Hematopoietic multipotent progenitor cell (in vitro differentiated cells): ENCODE data around the gene CLDND2. TPM values are rescaled to one million over a fixed set of nuclear protein-coding genes. Genes with fewer than 3 reads are reported as not detected.
"Not testable (repeated sequence)": the region's sequence is repeated elsewhere in the genome, so short reads cannot be mapped to it uniquely, and the experiment has no call there.

ENCODE experiments used
- DNase-seq, 3 donors: peaks; one replicate each; pipeline ENCODE4 v3.0.0-alpha.2; 2011 to 2015; ENCODE audit warnings: low read depth in 2 of 3, low spot score in 2 of 3
- total RNA-seq: library from RNA; depleted of rRNA; stranded (reverse); fragments of >200 nt; gene quantifications from one replicate; pipeline ENCODE4 v1.2.3, GENCODE V29; 2012

The CLDND2 gene
- total RNA-seq: not detected

DNA sequence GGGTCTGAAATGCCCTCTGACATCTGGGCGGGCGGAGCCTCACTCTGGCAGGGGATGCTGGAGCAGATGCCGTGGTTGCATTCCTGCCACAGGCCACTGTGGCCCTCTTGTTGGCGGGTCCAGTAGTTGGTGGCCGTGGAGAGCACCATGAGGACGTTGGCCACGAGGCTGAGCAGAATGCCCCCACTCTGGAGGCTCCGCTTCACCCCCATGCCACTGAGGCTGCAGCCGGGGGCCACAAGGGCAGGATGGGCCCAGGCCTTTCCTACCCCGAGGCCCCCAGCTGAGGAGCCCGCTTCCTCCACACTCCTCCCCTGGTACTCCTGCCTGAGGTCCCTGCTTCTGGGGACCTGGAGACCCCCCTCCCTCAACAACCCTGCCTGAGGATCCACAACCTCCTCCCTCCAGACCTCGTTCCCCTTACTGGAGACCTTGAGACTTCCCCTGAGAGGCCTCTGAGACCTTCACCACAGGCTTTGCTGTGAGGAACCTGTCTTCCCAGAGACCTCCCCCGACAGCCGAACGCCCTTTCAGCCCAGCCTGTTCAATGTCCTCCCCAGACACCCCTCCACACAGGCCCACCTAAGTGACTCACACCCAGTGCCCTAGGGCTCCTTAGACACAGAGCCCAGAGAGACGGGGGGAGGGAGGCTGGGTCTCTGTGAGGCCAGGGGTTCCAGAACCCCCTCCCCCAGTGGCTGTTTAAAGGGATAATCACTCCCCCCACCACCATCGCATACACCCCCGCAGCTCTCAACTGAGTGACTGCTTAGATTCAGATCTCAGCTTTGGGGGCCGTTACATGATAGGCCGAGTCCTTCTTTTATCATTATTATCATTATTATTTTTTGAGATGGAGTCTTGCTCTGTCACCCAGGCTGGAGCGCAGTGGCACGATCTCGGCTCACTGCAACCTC, at the start of gene CLDND2:
Gene CLDND2, minus strand, starts transcription at position 638 of the 917 bp plus-strand sequence. Its CDS starts 426 bp downstream, at position 212.
- DNase-seq: peak in 2 of 3 donors; percentile 55 to 59

- DNase-seq: no peak
Observed at GRCh38 chr19:51417810-51418157, 49.0 kb upstream of the CLDND2 start.

DNA sequence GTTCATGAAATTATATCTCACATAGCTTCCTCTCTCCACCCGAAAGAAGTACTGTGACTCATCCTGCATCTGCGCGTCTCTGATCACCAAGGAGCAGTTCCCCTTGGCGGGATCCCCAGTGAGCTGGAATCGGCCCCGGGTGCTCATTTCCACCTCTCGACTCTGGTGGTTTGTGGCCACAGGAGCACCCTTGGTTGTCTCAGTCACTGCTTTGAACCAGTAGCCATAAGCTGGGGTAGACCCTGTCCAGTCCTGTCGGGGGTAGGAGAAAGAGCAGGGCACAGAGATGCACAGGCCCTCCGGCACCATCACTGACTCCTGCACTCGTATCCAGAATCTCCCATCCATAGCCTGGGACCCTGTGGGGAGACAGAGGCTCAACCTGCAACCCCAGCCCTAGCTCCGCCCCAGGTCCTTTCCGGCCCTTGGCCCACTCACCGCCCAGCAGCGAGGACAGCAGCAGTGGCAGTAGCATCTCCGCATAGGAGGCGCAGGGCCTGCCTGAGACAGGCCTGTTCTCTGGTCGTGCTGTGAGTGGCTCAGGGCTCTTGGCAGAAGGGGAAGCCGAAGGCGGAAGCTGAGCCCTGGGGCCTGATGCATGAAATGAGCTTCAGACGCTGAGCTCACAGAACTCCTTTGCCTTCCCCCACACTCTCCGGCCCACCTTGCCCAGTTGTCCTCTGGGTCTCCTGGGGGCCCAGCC, 48.5 kb upstream of the CLDND2 start, which contains the start of gene SIGLEC10:
Gene SIGLEC10, minus strand, starts transcription at position 536 of the 703 bp plus-strand sequence. Its CDS starts 61 bp downstream, at position 475.
- DNase-seq: peak in 2 of 3 donors; percentile 81 to 87

DNA sequence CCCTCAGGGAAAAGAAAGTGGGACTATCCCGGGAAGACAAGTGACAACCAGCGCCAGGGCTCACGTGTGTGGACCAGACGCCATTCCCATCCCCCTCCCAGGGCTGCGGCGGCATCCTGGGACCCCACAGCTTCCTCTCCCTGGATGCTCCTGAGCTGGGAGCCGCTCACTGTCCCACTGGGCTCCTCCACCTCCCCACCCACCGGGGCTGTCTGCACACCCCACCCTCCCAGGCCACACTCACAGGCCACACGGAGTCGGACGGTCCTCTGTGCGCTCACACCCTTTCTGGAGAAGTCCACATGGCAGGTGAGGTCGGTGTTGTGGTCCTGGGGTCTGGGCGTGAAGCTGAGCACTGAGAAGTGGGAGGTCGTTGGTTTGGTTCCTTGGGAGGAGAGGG, 47.6 kb upstream of the CLDND2 start:
- DNase-seq: not testable (repeated sequence)

GRCh38 chr19:51415187-51415586, 46.4 kb upstream of the CLDND2 start:
- DNase-seq: no peak

GRCh38 chr19:51410950-51411748, 42.3 kb upstream of the CLDND2 start:
- no peak for DNase-seq

DNA sequence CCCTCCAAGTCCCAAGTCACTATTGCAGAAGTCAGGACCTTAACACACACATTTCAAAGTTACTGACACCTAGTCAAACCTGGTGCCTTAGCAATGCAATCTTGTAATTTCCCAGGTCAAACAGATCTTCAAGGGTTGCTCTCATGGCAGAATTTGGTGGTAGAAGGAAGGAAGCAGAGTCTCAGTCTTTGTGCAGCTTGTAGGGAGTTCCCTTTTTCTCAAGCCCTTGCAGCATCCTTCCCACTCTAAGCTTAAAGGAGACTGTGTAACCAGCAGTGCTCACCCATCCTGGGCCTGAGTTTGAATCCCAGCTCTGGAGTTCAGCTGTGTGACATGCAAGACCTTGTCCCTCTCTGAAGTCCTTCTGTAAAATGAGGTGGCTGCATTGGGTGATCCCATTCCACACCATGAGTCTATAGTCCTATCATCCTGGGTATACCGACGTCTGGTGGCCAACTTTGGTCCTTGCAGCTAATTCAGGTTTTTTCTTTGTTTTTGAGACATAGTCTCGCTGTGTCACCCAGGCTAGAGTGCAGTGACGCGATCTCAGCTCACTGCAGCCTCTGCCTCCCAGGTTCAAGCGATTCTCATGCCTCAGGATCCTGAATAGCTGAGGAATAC, 38.8 kb upstream of the CLDND2 start:
- DNase-seq: peak in 2 of 3 donors; percentile 57 to 74

GRCh38 chr19:51402117-51402516, 33.3 kb upstream of the CLDND2 start:
- DNase-seq: no peak

DNA sequence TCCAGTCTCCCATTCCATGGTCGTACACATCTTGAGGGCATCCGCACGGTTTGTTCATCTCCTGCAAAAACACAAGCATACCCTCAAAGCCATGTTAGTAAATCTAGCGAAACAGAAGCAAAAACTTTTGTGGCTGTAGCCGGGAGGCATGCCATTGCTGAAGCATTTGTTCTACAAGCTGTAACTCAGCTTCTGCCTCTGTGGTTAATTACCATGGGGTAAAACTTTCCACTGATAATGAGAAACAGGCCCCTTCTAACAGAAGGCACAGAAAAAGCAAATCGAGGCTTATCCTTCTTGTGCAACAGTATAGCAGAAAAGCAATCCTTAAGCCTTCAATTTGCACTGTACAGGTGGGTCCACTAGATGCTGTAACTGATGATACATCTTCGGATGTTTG, 31.1 kb upstream of the CLDND2 start:
- DNase-seq: not testable (repeated sequence)

DNA sequence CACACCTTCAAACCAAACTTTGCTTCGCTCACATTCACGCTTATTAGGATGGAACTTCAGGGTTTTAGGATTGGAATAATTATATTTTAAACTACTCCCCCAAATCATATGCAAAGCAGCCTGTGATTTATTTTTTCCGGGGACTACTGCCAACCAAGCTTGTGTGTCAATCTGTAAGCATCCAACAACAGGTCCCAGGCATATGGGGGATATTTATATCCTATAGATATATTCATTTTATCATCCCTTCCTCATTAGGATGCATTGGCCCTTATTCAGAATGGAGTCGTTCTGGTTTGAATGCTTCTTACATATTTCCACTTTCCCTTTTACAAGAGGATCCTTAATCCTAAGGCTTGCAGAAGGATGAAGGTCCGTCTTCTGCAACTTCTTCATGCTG, 30.4 kb upstream of the CLDND2 start:
- no peak for DNase-seq

DNA sequence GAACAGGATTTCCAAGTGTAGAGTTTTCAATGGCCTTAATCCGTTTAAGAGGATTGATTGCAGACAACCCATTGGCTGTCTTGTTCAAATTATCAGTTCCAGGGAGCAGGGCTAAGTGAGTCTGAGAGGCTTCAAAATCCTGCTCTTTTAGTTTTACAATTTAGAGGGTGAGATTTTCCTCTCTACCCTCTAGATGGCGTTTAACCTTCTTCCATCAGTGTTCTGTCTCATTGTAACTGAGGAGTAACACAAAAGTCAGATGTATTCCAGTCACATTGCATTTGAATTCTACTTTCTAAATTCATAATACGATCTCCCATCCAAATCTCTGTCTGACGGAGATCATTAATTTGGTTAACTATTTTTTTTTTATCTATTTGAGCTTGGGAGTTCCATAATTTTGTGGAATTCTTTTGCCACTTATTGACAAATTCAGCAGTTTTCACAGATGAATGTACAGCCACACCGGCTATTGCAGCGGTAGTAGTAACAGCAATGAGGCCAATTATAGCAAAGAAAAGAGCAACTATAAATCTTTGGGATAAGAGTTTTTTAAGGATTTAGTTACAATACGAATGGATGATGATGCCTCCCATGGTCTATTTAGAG, 29.4 kb upstream of the CLDND2 start:
- DNase-seq: peak in 1 of 3 donors; percentile 63

GRCh38 chr19:51397453-51397852, 28.6 kb upstream of the CLDND2 start:
- not testable (repeated sequence) for DNase-seq

- DNase-seq: no peak
Observed at GRCh38 chr19:51396175-51396574, 27.4 kb upstream of the CLDND2 start.

GRCh38 chr19:51394050-51394836, 25.4 kb upstream of the CLDND2 start:
- DNase-seq: peak; percentile 58 to 99 (median 97)

DNA sequence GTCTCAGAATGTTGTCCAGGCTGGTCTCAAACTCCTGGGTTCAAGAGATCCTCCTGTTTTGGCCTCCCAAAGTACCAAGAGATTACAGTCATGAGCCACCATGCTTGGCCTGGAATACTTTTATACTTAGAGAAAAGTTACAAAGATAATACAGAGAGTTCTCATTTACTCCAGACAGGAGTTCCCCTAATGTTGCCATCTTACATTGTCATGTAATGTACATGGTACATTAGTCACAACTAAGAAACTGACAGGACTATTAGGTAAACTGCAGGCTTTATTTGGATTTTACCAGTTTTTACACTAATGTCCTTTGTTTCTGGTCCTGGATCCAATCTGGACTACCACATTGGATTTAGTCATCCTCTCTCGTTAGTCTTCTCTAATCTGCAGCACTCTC, 23.9 kb upstream of the CLDND2 start:
- no peak for DNase-seq

GRCh38 chr19:51391073-51391611, 22.3 kb upstream of the CLDND2 start:
- DNase-seq: no peak

DNA sequence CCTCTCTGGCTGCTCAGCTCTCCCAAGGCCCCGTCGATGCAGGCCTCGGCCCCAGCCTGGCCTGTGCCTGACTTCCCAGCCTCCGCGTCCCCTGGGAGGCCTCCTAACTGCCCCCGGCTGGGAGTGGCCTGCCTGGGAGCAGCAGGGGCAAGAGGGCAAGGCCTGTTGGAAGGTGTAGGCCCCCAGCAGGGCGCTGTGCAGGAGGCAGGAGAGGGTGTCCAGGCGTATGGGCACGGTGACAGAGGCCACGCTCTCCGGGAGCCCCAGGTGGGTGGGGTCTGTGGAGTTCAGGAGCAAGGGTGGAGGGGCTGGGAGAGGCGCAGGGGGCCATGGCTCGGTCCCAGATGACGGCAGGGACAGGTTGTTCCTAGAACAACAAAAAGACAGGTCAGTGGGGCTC, 20.3 kb upstream of the CLDND2 start:
- no peak for DNase-seq

DNA sequence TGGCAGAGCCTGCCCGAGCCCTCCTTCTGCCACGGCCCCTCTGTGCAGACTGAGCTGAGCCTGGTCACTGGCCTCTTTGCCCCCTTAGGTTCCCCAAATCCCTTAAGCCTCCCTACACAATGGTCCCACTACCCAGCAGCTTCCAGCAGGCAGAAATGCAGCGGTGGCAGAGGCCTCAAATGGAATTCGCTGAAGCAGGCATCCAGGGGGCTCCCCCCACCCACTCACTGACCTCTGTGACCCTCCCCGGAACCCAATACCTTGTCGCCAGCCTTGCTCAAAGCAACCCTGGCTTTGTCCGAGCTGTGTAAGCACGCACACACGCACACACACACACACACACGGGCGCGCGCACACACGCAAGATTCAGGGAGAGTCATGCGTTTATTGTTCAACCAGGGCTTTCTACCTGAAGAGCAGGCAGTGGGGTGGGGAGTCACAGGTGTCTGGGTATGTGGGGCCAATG, 19.2 kb upstream of the CLDND2 start, which contains the start of gene LIM2:
Gene LIM2, minus strand, starts transcription at position 51 of the 466 bp plus-strand sequence. CDS start 531 bp downstream, outside the sequence.
- DNase-seq: no peak
